ENCODE measurements around the gene FGF10.

The FGF10 gene

DNA sequence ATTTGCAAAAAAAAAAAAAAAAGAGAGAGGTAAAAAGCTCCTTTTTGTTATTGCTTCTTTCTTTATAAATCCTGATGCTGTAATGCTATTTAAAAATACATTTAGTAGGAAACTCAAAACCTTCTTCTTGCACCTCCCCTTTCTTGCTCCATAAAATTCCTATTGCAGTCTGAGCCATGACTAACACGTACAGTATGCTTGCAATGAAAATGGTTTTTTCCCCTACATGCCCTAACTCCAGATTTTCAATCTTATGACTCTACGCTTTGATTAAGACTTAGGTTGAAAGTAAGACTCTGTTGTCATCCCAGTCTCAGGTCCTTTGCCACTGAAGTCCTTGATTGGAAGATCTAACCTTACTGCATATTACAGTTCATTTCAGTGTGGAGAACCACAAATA lies 23.9 kb downstream of the FGF10 start:
- H3K27me3 Mint-ChIP-seq (ENCODE audit: low read depth, poor library complexity): no peaks in the 10 kb centered on the region
- H3K27ac Mint-ChIP-seq: no peak overlapping the region
- H3K4me1 Mint-ChIP-seq: peaks cover 46% of the 10 kb centered on the region
- TF ChIP-seq, protein P1, sequence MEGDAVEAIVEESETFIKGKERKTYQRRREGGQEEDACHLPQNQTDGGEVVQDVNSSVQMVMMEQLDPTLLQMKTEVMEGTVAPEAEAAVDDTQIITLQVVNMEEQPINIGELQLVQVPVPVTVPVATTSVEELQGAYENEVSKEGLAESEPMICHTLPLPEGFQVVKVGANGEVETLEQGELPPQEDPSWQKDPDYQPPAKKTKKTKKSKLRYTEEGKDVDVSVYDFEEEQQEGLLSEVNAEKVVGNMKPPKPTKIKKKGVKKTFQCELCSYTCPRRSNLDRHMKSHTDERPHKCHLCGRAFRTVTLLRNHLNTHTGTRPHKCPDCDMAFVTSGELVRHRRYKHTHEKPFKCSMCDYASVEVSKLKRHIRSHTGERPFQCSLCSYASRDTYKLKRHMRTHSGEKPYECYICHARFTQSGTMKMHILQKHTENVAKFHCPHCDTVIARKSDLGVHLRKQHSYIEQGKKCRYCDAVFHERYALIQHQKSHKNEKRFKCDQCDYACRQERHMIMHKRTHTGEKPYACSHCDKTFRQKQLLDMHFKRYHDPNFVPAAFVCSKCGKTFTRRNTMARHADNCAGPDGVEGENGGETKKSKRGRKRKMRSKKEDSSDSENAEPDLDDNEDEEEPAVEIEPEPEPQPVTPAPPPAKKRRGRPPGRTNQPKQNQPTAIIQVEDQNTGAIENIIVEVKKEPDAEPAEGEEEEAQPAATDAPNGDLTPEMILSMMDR (IDR thresholded peaks at IDR 0.05): no peak
- H3K36me3 Mint-ChIP-seq (ENCODE audit: low read depth): peaks cover 4% of the 10 kb centered on the region
- DNase-seq: no peak
- no peak overlapping the region for H3K4me3 Mint-ChIP-seq
- H3K9me3 Mint-ChIP-seq: no peaks in the 10 kb centered on the region

- no peaks in the 10 kb centered on the region for H3K9me3 Mint-ChIP-seq
- H3K36me3 Mint-ChIP-seq (ENCODE audit: low read depth): no peaks in the 10 kb centered on the region
- DNase-seq: no peak
- H3K4me1 Mint-ChIP-seq: peaks cover 40% of the 10 kb centered on the region
- no peak overlapping the region for H3K27ac Mint-ChIP-seq
- no peak overlapping the region for H3K4me3 Mint-ChIP-seq
- no peaks in the 10 kb centered on the region for H3K27me3 Mint-ChIP-seq (ENCODE audit: low read depth, poor library complexity)
- TF ChIP-seq, protein P1 (IDR thresholded peaks at IDR 0.05): no peak
Measured at GRCh38 chr5:44364097-44364496, 25.1 kb downstream of the FGF10 start.

- TF ChIP-seq, protein P1 (IDR thresholded peaks at IDR 0.05): no peak
- no peaks in the 10 kb centered on the region for H3K9me3 Mint-ChIP-seq
- H3K27me3 Mint-ChIP-seq (ENCODE audit: low read depth, poor library complexity): no peaks in the 10 kb centered on the region
- no peak for DNase-seq
- H3K27ac Mint-ChIP-seq: no peak overlapping the region
- no peaks in the 10 kb centered on the region for H3K36me3 Mint-ChIP-seq (ENCODE audit: low read depth)
- peaks cover 29% of the 10 kb centered on the region for H3K4me1 Mint-ChIP-seq
- H3K4me3 Mint-ChIP-seq: no peak overlapping the region
Measured at GRCh38 chr5:44361342-44362001, 27.7 kb downstream of the FGF10 start.

GRCh38 chr5:44360919-44361318 lies 28.3 kb downstream of the FGF10 start:
- Mint-ChIP-seq H3K27me3 (ENCODE audit: low read depth, poor library complexity) (no peaks in the 10 kb centered on the region), H3K36me3 (ENCODE audit: low read depth) (no peaks in the 10 kb centered on the region), H3K27ac (no peak overlapping the region), H3K4me3 (no peak overlapping the region), H3K9me3 (no peaks in the 10 kb centered on the region), H3K4me1 (peaks cover 24% of the 10 kb centered on the region)
- TF ChIP-seq, protein P1 (IDR thresholded peaks at IDR 0.05): no peak
- DNase-seq: no peak

GRCh38 chr5:44358421-44358820 lies 30.8 kb downstream of the FGF10 start:
- no peaks in the 10 kb centered on the region for H3K9me3 Mint-ChIP-seq
- no peak overlapping the region for H3K4me3 Mint-ChIP-seq
- TF ChIP-seq, protein P1 (IDR thresholded peaks at IDR 0.05): no peak
- no peak overlapping the region for H3K27ac Mint-ChIP-seq
- no peaks in the 10 kb centered on the region for H3K27me3 Mint-ChIP-seq (ENCODE audit: low read depth, poor library complexity)
- peaks cover 9% of the 10 kb centered on the region for H3K4me1 Mint-ChIP-seq
- H3K36me3 Mint-ChIP-seq (ENCODE audit: low read depth): no peaks in the 10 kb centered on the region
- DNase-seq: no peak

DNA sequence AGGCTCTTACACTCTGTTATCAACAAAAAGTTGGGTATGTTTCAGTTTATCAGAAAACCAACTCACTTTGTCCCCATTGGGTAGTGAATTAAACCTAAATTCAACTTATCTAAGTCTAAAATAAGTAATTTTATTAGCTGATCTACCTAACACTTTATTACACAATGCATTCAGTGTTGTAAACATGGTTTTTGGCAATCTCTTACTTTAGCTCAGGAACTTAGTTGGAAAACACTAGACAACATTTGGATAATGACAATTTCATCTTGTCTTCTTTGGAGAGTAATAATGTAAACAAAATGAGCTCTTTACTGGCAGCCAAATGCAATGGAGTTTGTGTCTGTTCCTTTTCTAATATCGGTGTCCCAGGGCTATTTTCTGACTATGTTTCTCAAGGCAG lies 33.0 kb downstream of the FGF10 start:
- TF ChIP-seq, protein P1 (IDR thresholded peaks at IDR 0.05): no peak
- Mint-ChIP-seq H3K4me3 (no peak overlapping the region), H3K36me3 (ENCODE audit: low read depth) (no peaks in the 10 kb centered on the region), H3K27ac (no peak overlapping the region), H3K27me3 (ENCODE audit: low read depth, poor library complexity) (no peaks in the 10 kb centered on the region), H3K9me3 (no peaks in the 10 kb centered on the region), H3K4me1 (peaks cover 9% of the 10 kb centered on the region)
- DNase-seq: no peak

Data from nephron progenitor cell (in vitro differentiated cells).